ENCODE results near the gene ASPHD1. TPM values are rescaled to one million over a fixed set of nuclear protein-coding genes. Genes with fewer than 3 reads are reported as not detected.

The ASPHD1 gene
- total and polyA plus RNA-seq, 2 of the 4 experiments (the other 2 are of a cell fraction) = 4.1 to 14.5 TPM

DNA sequence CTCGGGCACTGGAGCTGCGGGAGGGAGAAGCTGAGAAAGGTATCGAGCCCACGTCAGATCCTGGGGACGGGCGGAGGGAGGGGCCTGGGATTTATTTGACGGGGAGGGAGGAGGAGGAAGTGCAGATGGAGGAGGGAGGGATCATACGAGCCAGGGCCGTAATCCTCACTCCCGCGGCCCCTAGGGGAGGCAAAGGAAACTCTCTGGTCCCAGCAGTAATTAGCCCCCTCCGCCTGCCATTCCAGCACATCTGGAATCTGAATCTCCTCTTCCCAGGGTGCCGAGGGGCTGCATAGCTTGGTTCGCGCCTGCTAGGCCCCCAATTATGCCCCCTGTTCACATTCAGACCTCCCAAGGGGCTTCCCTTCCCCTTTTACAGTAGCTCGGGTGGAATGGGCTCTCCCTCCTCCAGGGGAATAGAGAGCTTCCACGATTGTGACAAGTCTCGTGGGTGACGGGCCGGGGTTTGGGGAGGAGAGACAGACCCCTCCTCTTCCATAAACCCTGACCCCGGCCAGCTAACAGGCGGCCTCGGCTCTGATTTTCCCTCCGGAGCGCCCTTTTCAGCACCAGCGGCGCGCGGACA lies 679 bp upstream of the ASPHD1 start, which contains the start of gene SEZ6L2 (continued):
- TF ChIP-seq RCOR1 (IDR thresholded peaks at IDR 0.05; ENCODE audit: insufficient replicate concordance, low read length) (no peak), RFX5 (IDR thresholded peaks at IDR 0.05; ENCODE audit: low read depth, low read length) (no peak), POLR2A (IDR thresholded peaks at IDR 0.05; ENCODE audit: low read depth, low read length) (no peak)

DNA sequence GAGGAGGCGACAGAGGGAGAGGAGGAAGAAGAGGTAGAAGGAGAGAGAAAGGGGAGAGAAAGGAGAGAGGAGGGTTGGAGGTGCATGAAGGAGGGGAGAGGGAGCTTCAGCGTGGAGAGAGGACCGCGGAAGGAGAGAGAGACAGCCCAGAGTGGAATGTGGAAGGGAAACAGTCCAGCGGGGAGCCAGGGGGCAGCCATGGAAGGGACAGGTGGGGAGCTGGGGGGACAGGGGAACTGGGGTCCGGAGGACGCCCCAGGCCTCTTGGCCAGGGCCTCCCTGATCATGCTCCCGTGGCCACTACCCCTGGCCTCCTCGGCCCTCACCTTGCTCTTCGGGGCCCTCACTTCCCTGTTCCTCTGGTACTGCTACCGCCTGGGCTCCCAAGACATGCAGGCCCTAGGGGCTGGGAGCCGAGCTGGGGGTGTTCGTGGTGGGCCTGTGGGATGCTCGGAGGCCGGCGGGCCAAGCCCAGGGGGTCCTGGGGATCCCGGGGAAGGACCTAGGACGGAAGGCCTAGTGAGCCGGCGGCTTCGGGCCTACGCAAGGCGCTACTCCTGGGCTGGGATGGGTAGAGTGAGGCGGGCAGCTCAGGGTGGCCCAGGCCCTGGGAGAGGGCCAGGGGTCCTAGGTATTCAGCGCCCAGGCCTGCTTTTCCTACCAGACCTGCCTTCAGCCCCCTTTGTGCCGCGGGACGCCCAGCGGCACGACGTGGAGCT lies 759 bp downstream of the ASPHD1 start:
- ChIA-PET POLR2A (ENCODE audit: unreplicated experiment) (interaction anchor here (0.5 to 1.4 kb wide), 3 partner anchors 15 to 186 kb away, joined by 3 to 8 read pairs (median 6); partner anchors contain the start of gene KCTD13), CTCF (no interaction called here)
- Histone ChIP-seq H2BK20ac (ENCODE audit: low read depth, low read length) (no peak overlapping the region), H3K9me3 (ENCODE audit: control insufficient read depth, insufficient read depth, low read length) (no peaks in the 10 kb centered on the region), H3K27me3 (ENCODE audit: control insufficient read depth, insufficient read depth, low read length) (peaks cover 5% of the 10 kb centered on the region; the same call in 1 of the 2 replicates), H2AK5ac (ENCODE audit: low read depth, low read length) (peak overlapping the region; percentile 64), H3K56ac (ENCODE audit: extremely low read depth, insufficient read depth, low read length) (peak overlapping the region; percentile 70), H3K4ac (ENCODE audit: low read depth, low read length) (peak overlapping the region; percentile 83), H3K4me2 (ENCODE audit: low read depth, low read length) (peak overlapping the region; percentile 82), H2AFZ (replicated peaks; ENCODE audit: low read length, poor library complexity) (peak overlapping the region; percentile 97), H3K36me3 (ENCODE audit: control insufficient read depth, insufficient read depth, low read length) (peaks cover 8% of the 10 kb centered on the region; the same call in 1 of the 2 replicates), H2AK9ac (replicated peaks; ENCODE audit: low read depth, low read length, poor library complexity) (peak overlapping the region; percentile 96), H3K23ac (ENCODE audit: low read depth, low read length) (peak overlapping the region; percentile 96), H3K9ac (ENCODE audit: low read depth, low read length) (peak overlapping the region; percentile 84), H4K5ac (ENCODE audit: low read depth, low read length) (peak overlapping the region; percentile 15; the same call in 1 of the 2 replicates), H3K4me1 (ENCODE audit: control insufficient read depth, insufficient read depth, low read length) (peaks cover 10% of the 10 kb centered on the region), H3K79me1 (ENCODE audit: low read depth in 1 of 2, low read length in 2 of 2) (peaks cover 13 to 31% of the 10 kb centered on the region in 2 experiments), H2BK120ac (ENCODE audit: low read depth, low read length) (no peak overlapping the region), H3K27ac (ENCODE audit: insufficient read depth, low read length) (peak overlapping the region; percentile 88), H3K4me3 (ENCODE audit: insufficient read depth, low read depth, low read length) (peak overlapping the region; percentile 87), H2BK5ac (ENCODE audit: low read depth, low read length, poor library complexity, severe bottlenecking) (peak overlapping the region; percentile 87), H3K9me1 (ENCODE audit: insufficient read depth, low read length) (peaks cover 12% of the 10 kb centered on the region), H3K18ac (ENCODE audit: low read depth, low read length) (peak overlapping the region; percentile 45; the same call in 1 of the 2 replicates), H4K91ac (ENCODE audit: insufficient read depth, low read depth, low read length) (peak overlapping the region; percentile 70), H4K20me1 (ENCODE audit: insufficient read depth, low read length) (peaks cover 10% of the 10 kb centered on the region), H3K14ac (replicated peaks; ENCODE audit: low read depth, low read length) (peak overlapping the region; percentile 93), H4K8ac (ENCODE audit: low read depth in 2 of 2, low read length in 2 of 2) (peak overlapping the region; percentile 37 to 60; a peak in 2 of 4 replicates), H2BK15ac (ENCODE audit: low read depth, low read length) (peak overlapping the region; percentile 64; the same call in 1 of the 3 replicates)
- in situ Hi-C loops (cut with MboI; ENCODE audit: low sequenced_read_pairs) = no loop called here
- dilution Hi-C loops (cut with HindIII; ENCODE audit: low sequenced_read_pairs, unreplicated experiment) = no loop called here
- DNase-seq = no peak
- WGBS, 2 experiments (ENCODE audit: extremely low coverage in 2 of 2, insufficient read length in 1 of 2) = 60% methylated on average over 13 of the region's 31 CpGs; no CpG with 5 or more reads in 1 of the 2 experiments
- no TSS peak for BruUV-seq (replicated peaks)
- peak; percentile 3 for ATAC-seq (ENCODE audit: low read depth)
- intact Hi-C loops (cut with micrococcal nuclease) = loop anchor here (1.0 kb wide), 2 partner anchors 43 to 72 kb away; partner anchors contain the start of gene TAOK2
- TF ChIP-seq NFE2L2 (IDR thresholded peaks at IDR 0.05; ENCODE audit: low read depth, low read length) (no peak), POLR2A (IDR thresholded peaks at IDR 0.05; ENCODE audit: low read depth, low read length) (no peak), SMC3 (IDR thresholded peaks at IDR 0.05; ENCODE audit: low read depth, low read length) (no peak), RCOR1 (IDR thresholded peaks at IDR 0.05; ENCODE audit: insufficient replicate concordance, low read length) (no peak), MAFK (IDR thresholded peaks at IDR 0.05; ENCODE audit: low read depth, low read length) (no peak), MAZ (IDR thresholded peaks at IDR 0.05; ENCODE audit: borderline replicate concordance, low read depth, low read length) (no peak), RFX5 (IDR thresholded peaks at IDR 0.05; ENCODE audit: low read depth, low read length) (no peak), FOS (IDR thresholded peaks at IDR 0.05; ENCODE audit: low read depth, low read length) (no peak), CEBPB (IDR thresholded peaks at IDR 0.05; ENCODE audit: low read depth, low read length) (no peak), BHLHE40 (IDR thresholded peaks at IDR 0.05; ENCODE audit: low read depth, low read length) (no peak)
- TF ChIP-seq, protein P1, sequence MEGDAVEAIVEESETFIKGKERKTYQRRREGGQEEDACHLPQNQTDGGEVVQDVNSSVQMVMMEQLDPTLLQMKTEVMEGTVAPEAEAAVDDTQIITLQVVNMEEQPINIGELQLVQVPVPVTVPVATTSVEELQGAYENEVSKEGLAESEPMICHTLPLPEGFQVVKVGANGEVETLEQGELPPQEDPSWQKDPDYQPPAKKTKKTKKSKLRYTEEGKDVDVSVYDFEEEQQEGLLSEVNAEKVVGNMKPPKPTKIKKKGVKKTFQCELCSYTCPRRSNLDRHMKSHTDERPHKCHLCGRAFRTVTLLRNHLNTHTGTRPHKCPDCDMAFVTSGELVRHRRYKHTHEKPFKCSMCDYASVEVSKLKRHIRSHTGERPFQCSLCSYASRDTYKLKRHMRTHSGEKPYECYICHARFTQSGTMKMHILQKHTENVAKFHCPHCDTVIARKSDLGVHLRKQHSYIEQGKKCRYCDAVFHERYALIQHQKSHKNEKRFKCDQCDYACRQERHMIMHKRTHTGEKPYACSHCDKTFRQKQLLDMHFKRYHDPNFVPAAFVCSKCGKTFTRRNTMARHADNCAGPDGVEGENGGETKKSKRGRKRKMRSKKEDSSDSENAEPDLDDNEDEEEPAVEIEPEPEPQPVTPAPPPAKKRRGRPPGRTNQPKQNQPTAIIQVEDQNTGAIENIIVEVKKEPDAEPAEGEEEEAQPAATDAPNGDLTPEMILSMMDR (conservative IDR thresholded peaks at IDR 0.05; ENCODE audit: low read depth, low read length) = no peak
- TF ChIP-seq, protein P2, sequence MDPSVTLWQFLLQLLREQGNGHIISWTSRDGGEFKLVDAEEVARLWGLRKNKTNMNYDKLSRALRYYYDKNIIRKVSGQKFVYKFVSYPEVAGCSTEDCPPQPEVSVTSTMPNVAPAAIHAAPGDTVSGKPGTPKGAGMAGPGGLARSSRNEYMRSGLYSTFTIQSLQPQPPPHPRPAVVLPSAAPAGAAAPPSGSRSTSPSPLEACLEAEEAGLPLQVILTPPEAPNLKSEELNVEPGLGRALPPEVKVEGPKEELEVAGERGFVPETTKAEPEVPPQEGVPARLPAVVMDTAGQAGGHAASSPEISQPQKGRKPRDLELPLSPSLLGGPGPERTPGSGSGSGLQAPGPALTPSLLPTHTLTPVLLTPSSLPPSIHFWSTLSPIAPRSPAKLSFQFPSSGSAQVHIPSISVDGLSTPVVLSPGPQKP (IDR thresholded peaks at IDR 0.05; ENCODE audit: borderline replicate concordance, low read depth, low read length) = no peak

Data from IMR-90 (cell line).